HG03097 (cell line): ENCODE data around the gene VWA3B.
"Not testable (repeated sequence)": the region's sequence is repeated elsewhere in the genome, so short reads cannot be mapped to it uniquely, and the experiment has no call there.

Source experiments
- ATAC-seq: cut with Tn5 transposase; IDR thresholded peaks from one replicate; pipeline ENCODE4 v1.9.1; 2021; ENCODE audit not compliant: unreplicated experiment, low FRiP score

VWA3B gene

DNA sequence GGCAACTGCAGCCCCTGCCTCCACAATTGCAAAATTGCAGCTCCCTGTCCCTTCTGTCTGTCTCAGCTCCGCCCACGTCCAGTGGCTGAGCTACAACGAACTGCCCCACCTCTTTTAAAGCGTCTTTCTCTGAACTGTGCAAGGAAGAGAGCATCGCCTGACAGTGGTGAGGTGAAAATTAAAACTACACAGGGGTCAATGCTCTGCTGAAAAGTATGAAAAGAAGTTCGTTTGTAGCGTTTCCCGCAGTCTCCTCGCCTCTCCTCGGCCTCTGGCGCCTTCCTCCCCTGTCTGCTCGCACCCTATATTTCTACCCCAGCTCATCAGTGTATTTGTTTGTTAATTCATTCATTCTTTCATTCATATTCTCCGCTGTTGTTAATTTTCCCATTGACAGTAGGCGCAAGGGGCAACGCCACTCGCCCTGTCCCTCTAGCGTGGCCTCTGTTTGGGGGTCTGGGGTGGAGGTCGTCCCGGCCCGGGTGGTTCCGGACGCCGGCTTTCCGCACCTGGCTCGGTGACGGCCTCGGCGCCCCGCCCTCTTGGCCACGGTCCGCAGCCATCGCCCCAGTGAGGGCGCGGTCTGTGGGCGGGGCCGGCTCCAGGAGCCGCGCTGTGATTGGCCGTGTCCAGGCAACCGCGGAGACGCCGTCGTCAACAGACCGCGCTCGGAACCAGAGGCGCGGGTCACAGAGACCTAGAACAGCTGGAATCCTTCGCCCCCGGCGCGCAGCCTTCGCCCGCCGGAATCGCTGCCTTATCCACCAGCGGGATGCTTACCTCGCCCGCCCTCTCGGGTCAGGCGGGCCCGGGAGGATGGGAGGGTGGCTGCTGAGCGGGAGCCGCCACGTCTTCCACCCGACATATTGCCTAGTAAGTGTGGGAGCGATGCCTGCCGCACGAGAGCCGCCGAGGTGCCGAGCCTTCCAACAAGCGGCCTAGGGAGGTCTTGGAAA, at the start of gene VWA3B:
VWA3B (plus strand) TSS at position 677 of the 956 bp plus-strand sequence. CDS start 5,926 bp downstream, outside the sequence.
- peak; percentile 52 for ATAC-seq

DNA sequence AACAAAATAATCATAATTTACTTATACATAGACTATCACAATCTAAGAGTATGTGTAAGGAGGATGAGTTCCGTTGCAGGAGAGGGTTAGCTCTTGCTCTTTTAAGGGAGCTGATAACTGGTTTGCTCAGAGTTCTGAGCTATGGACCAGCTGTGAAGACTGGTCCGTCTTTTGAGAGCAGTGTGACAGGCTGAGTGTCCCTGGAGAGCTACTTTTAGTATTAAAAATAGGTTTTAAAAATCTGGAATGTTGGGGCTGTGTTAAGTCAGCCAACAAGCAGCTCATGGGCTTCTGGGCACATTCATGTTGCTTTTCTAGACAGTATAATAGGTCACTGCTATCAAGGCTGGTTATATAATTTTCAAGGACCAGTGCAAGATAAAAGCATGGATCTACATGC, 49.8 kb upstream of the VWA3B start:
- no peak for ATAC-seq

DNA sequence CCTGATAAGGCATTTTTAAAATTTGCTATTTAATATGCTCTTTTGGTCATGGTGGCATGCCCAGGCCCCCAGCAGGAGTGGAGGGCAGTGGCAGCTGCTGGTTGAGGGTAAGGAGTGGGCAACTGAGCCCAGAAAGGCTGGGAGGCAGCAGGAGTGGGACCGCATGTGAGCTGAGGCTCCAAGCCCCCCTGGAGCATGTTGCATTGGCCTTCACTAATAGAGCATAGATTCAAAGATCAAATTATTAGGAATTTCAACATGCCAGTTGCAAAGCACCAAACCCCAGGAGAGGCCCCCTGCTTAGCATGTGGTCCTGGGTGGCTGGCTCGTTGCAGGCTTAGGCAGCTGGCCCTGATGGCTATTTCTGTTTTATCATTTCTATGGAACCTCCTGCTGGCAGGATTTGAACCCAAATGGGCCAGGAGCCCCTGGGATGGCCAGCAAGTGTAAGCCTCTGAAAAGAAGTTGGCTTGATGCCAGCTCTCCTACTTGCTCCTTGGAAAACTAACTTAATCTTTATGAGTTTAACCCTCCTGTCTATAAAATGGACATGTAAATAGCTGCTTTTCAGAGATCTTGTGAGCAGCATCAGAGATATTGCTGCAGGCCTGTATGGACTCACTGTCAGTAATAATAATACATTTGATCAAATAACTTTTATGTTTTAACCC, 49.2 kb upstream of the VWA3B start:
- ATAC-seq: no peak

- no peak for ATAC-seq
Measured at GRCh38 chr2:98039085-98039756, 47.7 kb upstream of the VWA3B start.

GRCh38 chr2:98040331-98040939, 46.5 kb upstream of the VWA3B start:
- no peak for ATAC-seq

GRCh38 chr2:98043101-98043500, 43.9 kb upstream of the VWA3B start:
- no peak for ATAC-seq

GRCh38 chr2:98044730-98045129, 42.2 kb upstream of the VWA3B start:
- ATAC-seq: not testable (repeated sequence)

DNA sequence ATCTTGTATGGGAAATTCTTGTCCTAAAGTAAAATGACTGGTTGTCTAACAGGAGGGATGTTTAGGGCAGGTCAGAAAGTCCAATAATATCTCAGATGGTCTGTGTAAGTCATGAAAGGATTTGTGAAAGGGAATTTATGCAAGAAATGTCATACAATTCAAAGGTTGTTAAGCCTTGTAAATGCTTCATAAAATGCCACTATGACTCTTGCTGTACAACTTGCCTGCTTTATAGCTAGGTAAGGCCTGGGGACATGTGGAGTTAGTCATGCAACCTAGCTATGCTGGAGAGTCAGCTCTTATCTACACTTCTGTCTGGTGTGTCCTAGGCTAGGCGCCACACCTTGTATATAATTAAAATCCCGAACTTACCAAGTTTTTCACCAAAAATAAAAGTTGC, 36.9 kb upstream of the VWA3B start:
- no peak for ATAC-seq

DNA sequence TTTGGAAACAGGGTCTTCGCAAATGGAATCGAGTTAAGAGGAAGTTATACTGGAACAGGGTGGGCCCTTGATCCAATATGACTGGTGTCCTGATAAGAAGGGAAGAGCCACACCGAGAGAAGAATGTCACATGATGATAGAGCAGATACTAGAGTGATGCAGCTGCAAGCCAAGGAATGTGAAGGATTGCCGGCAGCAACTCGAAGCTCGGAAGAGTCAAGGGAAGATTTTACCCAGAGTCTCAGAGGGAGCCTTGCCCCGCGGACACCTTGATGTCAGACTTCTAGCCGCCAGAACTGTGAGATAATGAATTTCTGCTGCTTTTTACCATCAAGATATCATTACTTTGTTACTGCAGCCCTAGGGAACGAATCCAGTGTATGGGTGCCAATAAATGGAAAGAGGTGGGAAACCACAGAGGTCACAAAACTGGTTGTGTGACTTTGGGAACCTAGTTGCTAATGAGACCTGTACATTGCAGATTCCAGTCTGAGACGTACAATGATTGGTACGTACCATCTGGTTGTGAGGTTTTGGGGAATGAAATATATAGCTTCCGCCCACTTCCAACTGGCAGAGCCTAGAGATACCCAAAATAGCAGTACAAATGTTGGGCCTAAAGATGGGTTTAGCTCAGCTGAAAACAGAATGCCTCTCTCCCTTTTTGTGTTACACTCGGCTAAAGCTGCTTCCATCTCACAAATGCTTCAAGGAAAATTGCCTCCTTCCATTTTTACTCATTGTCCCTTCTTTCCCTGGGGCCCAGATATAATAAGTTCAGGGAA, 28.6 kb upstream of the VWA3B start:
- no peak for ATAC-seq

GRCh38 chr2:98060277-98060676, 26.7 kb upstream of the VWA3B start:
- ATAC-seq: no peak

GRCh38 chr2:98063291-98063854, 23.6 kb upstream of the VWA3B start:
- ATAC-seq: no peak

- no peak for ATAC-seq
Measured at GRCh38 chr2:98065808-98066207, 21.2 kb upstream of the VWA3B start.

DNA sequence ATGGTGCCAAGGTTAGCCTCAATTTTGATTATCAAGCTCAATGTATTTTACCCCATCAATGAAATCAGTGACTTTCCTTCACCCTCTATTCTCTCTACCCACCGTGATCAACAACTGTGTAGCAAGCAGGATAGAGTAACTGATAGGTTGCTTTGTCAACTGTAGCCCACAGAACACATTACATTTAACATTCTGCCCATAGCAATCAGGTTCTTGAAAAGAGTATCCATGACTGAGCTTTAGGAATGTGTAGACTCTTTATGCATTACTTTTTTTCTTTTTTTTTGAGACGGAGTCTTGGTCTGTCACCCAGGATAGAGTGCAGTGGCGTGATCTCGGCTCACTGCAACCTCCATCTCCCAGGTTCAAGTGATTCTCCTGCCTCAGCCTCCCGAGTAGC, 19.8 kb upstream of the VWA3B start:
- ATAC-seq: no peak

GRCh38 chr2:98070081-98070480, 16.9 kb upstream of the VWA3B start:
- no peak for ATAC-seq

DNA sequence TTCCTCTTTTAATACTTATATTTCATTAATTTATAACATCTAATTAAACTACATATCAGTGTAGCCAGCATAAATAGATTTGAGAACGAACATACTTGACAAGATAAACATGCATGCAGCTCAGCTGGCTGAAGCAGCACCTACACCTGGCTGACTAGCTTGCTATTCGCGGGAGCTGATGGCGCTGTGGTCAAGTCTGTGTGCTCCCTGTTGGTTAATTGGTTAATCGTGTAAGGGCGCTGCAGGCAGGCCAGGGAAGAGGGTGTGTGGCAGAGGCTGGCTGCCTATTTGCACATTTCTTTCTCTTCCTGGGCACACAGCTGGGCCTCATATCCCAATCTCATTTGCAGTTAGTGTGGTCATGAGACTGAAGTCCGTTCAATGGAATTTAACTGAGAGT, 14.5 kb upstream of the VWA3B start:
- ATAC-seq: no peak

DNA sequence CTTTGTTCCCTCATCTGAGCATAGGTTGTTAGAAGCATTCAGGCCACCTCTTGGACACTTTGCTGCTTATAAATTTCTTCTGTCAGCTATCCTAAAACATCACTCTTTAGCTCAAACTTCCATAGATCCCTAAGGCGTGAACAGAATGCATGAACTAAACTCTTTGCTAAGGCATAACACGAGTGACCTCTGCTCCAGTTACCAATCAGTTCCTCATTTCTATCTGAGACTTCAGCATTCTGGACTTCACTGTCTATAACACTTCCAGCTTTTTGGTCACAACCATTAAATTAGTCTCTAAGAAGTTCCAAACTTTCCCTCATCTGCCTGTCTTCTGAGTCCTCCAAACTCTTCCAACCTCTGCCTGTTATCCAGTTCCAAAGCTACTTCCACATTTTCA, 8.3 kb upstream of the VWA3B start:
- no peak for ATAC-seq

- no peak for ATAC-seq
Measured at GRCh38 chr2:98084151-98084868, 2.7 kb upstream of the VWA3B start.

- no peak for ATAC-seq
Measured at GRCh38 chr2:98084869-98085238, 2.1 kb upstream of the VWA3B start.

- ATAC-seq: no peak
Measured at GRCh38 chr2:98085649-98086048, 1.3 kb upstream of the VWA3B start.
